Tibial nerve (tissue), 4 donors: ENCODE measurements around the gene CRYAB. TPM values are rescaled to one million over a fixed set of nuclear protein-coding genes. Genes with fewer than 3 reads are reported as not detected.

ENCODE experiments used
- DNase-seq, 2 donors: peaks; one replicate each; pipeline ENCODE4 v3.0.0-alpha.2; 2019; ENCODE audit warnings: low spot score in 2 of 2
- H3K27ac ChIP-seq, 4 donors: fragments of 200-600 bp; sonication (generic) in 3 of 4; one replicate each; pipeline ENCODE4 v1.5.1; 2017 to 2019; ENCODE audit warnings: mild to moderate bottlenecking in 1 of 4
- H3K27me3 ChIP-seq, 2 donors: fragments of 200-600 bp; sonication (generic) in 1 of 2; one replicate each; pipeline versions ENCODE4 v1.5.1 to v1.6.0; 2017 to 2019
- H3K36me3 ChIP-seq, 3 donors: fragments of 200-600 bp; sonication (generic); one replicate each; pipeline ENCODE4 v1.5.1; 2018 to 2019
- H3K4me1 ChIP-seq, 4 donors: fragments of 200-600 bp; sonication (generic) in 3 of 4; one replicate each; pipeline ENCODE4 v1.5.1; 2017 to 2019
- H3K4me3 ChIP-seq, 4 donors: fragments of 200-600 bp; sonication (generic) in 3 of 4; one replicate each; pipeline ENCODE4 v1.5.1; 2017 to 2019; ENCODE audit warnings: mild to moderate bottlenecking in 1 of 4, moderate library complexity in 1 of 4
- H3K9me3 ChIP-seq, 4 donors: fragments of 200-600 bp; sonication (generic) in 3 of 4; one replicate each; pipeline ENCODE4 v1.5.1; 2017 to 2019
- EP300 ChIP-seq, 2 donors: sonication (generic); formaldehyde crosslinking; IDR thresholded peaks; one replicate each; pipeline ENCODE4 v1.6.1; 2017; ENCODE audit warnings: antibody characterized with exemption in 2 of 2, mild to moderate bottlenecking in 1 of 2
- POLR2A ChIP-seq, 2 donors: fragments of 450-650 bp; IDR thresholded peaks; one replicate each; pipeline ENCODE4 v1.6.1; 2017; ENCODE audit warnings: antibody characterized with exemption in 2 of 2, mild to moderate bottlenecking in 2 of 2, moderate library complexity in 2 of 2
- WGBS, 2 donors: methylation state at CpG; one replicate each; pipeline ENCODE4 v1.1.5; 2018; 5-methylcytosine and 5-hydroxymethylcytosine counted together
- small RNA-seq: library from RNA; depleted of rRNA; stranded (forward); fragments of <200 nt; gene quantifications from one replicate; pipeline ENCODE3, GENCODE V24; 2016
- total RNA-seq, 4 donors: library from RNA; depleted of rRNA; stranded (reverse); fragments of >200 nt; gene quantifications; one replicate each; pipeline ENCODE4 v1.1.0, GENCODE V29; 2016
- TF ChIP-seq, protein P1 (sequence below), 5 experiments: fragments of 200-600 bp in 3 of 5; fragments of 450-650 bp in 2 of 5; sonication (generic) in 3 of 5; IDR thresholded peaks; one replicate each; pipeline ENCODE4 v1.5.1; 2016 to 2019; ENCODE audit warnings: antibody characterized with exemption in 5 of 5, mild to moderate bottlenecking in 3 of 5, moderate library complexity in 2 of 5

The CRYAB gene
- total RNA-seq, 4 donors from 2014 or later = 353 to 879 (median 645) TPM

- TF ChIP-seq, protein P1, sequence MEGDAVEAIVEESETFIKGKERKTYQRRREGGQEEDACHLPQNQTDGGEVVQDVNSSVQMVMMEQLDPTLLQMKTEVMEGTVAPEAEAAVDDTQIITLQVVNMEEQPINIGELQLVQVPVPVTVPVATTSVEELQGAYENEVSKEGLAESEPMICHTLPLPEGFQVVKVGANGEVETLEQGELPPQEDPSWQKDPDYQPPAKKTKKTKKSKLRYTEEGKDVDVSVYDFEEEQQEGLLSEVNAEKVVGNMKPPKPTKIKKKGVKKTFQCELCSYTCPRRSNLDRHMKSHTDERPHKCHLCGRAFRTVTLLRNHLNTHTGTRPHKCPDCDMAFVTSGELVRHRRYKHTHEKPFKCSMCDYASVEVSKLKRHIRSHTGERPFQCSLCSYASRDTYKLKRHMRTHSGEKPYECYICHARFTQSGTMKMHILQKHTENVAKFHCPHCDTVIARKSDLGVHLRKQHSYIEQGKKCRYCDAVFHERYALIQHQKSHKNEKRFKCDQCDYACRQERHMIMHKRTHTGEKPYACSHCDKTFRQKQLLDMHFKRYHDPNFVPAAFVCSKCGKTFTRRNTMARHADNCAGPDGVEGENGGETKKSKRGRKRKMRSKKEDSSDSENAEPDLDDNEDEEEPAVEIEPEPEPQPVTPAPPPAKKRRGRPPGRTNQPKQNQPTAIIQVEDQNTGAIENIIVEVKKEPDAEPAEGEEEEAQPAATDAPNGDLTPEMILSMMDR (IDR thresholded peaks at IDR 0.05) = no peak
- TF ChIP-seq EP300 (IDR thresholded peaks at IDR 0.05) (no peak), POLR2A (IDR thresholded peaks at IDR 0.05) (no peak)
- no peaks in the 10 kb centered on the region for H3K4me1 ChIP-seq
- H3K27me3 ChIP-seq = no peaks in the 10 kb centered on the region
- no peak for DNase-seq
- no peak overlapping the region for H3K27ac ChIP-seq
- 89 to 92% methylated on average over 3 of the region's 3 CpGs for WGBS, 2 donors
- no peaks in the 10 kb centered on the region for H3K9me3 ChIP-seq
- peaks cover 0 to 81% (median 0%) of the 10 kb centered on the region in 3 donors for H3K36me3 ChIP-seq
- no peak overlapping the region for H3K4me3 ChIP-seq
Measured at GRCh38 chr11:111860257-111860656, 51.3 kb downstream of the CRYAB start.

Small RNA genes within 50 kb of the gene (small RNA-seq; reads per million reads assigned to genes)
- not detected for gene C11orf52
- gene GNG5P3 = not detected
- not detected for gene RNA5SP351
- not detected for gene RPL37AP8

Other genes starting within 250 kb of the CRYAB start
- 10 to 100 TPM; 20.8 to 41.4 (median 25.1) TPM for gene PPP2R1B, start 145.4 kb downstream of the CRYAB start, total RNA-seq
- 10 to 100 TPM; 26.7 to 35.1 (median 30.6) TPM for gene ALG9, start 40.2 kb downstream of the CRYAB start, total RNA-seq
- 1 to 10 TPM; 1.1 to 3.0 (median 1.7) TPM for gene FDXACB1, start 32.6 kb downstream of the CRYAB start, total RNA-seq
- 10 to 100 TPM; 25.3 to 29.3 (median 28.1) TPM for gene CFAP68, start 32.2 kb downstream of the CRYAB start, total RNA-seq
- gene HSPB2, start 964 bp upstream of the CRYAB start, total RNA-seq = 1 to 10 TPM in 3 of 4 donors, under 1 TPM in 1; 0.21 to 5.0 (median 1.7) TPM
- 1 to 10 TPM in 2 of 4 donors, not detected in 2; 5.0 to 6.9 TPM for gene C11orf52, start 7.1 kb upstream of the CRYAB start, total RNA-seq
- 10 to 100 TPM; 43.8 to 69.3 (median 49.5) TPM for gene DIXDC1, start 25.6 kb upstream of the CRYAB start, total RNA-seq
- 10 to 100 TPM; 18.2 to 32.1 (median 19.9) TPM for gene DLAT, start 113.6 kb upstream of the CRYAB start, total RNA-seq
- gene PIH1D2, start 162.2 kb upstream of the CRYAB start, total RNA-seq = 1 to 10 TPM; 2.2 to 7.2 (median 3.8) TPM
- gene NKAPD1, start 162.5 kb upstream of the CRYAB start, total RNA-seq = 10 to 100 TPM; 14.4 to 31.7 (median 17.2) TPM
- gene TIMM8B, start 175.0 kb upstream of the CRYAB start, total RNA-seq = 10 to 100 TPM; 16.7 to 27.9 (median 26.7) TPM
- gene SDHD, start 175.1 kb upstream of the CRYAB start, total RNA-seq = 100 to 1,000 TPM in 1 of 4 donors, 10 to 100 TPM in 3; 69.5 to 103 (median 88.3) TPM